NCI-H1930 (cell line): Measurements from ENCODE around the gene SLC6A6.

Source experiments
- DNase-seq, 2 experiments: peaks; one replicate each; lab custom pipeline; 2025; lab: John Stamatoyannopoulos, UW

SLC6A6 gene

DNA sequence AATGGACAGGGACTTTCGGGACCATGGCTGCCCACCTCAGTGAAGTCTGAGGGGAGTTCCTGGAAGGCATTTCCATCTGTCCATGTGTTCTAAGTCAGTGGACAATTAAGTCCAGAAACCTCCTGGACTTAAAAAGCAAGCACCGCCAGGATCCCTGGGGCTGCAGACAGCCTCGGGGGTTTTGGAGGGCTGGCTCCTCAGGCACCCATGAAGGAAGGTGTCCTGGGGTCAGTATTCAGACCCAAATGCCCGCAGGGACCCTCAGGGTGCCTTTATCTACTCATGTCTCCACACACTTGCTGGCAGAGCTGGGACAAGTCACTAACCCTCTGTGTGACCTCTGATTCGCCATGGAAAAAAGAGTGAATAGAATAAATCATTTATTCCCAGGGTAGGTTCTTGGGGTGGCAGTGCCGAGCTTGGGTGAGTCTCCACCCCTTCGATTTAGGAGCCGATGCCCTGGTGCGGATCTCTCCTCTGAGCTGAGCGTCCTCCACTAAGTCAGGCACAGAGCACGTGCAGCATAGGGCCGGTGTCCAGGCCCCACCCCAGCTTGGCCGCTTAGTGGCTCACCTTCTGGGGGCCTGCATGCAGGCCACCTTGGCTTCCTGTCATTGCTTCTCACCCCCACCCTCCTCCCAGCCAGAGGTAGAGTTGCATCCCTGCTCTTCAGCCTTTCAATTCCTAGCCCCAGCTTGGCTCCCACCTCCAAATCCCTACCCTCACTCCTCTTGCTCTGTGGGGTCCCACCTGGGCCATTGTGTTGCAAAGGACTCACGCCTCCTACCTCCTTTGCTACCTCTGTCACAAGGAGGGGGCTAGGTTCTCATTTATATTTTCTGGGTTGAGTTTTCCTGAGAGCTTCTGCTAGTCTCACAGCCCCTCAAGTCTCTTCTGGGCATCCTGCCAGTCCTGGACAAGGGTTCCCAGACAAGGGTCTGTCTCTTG is 19.9 kb downstream of the SLC6A6 start:
- DNase-seq: no peak

DNA sequence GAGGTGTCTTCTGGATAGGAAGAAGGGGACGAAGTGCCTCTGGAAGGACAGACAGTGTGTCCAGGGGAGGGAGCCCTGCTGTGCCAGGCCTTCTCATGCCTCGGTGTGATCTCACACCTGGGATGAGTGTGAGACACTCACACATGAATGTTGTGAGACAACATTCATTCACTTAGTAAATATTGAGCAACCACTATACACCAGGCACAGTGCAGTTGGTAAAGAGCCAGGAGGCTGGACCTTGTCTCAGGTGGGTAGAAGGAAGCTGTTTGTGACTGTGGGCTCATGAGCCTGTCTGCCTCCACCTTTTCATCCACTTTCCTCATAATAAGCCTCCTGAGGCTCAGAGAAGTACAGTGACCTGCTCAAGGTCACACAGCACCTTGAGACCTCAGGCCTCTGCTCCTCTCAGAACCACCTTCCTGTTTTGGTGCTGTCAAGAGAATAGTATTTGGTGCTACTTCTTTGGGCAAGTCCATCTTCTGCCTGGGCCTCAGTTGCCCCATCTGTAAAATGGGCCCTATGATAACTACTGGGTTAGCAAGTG is 20.9 kb downstream of the SLC6A6 start:
- no peak for DNase-seq

DNA sequence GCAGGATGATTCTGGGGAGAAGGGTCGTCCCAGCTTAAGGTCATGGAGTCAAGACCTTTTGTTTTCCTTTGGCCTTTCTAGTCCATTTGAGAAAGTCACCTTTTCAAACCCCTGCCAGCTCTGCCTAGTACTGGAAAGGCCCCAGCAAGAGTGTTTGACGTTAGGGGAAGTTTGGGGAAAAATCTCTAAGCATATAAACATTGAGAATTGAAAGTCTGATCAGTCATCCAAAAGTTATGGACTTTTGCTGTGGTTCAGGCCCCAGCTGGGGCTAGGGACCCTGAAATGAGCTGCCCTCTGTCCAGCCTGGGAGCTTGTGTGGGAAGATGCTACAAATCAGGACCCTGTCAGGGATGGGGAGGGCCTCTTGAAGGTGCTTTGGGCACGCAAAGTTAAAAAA is 21.6 kb downstream of the SLC6A6 start:
- DNase-seq: no peak

DNA sequence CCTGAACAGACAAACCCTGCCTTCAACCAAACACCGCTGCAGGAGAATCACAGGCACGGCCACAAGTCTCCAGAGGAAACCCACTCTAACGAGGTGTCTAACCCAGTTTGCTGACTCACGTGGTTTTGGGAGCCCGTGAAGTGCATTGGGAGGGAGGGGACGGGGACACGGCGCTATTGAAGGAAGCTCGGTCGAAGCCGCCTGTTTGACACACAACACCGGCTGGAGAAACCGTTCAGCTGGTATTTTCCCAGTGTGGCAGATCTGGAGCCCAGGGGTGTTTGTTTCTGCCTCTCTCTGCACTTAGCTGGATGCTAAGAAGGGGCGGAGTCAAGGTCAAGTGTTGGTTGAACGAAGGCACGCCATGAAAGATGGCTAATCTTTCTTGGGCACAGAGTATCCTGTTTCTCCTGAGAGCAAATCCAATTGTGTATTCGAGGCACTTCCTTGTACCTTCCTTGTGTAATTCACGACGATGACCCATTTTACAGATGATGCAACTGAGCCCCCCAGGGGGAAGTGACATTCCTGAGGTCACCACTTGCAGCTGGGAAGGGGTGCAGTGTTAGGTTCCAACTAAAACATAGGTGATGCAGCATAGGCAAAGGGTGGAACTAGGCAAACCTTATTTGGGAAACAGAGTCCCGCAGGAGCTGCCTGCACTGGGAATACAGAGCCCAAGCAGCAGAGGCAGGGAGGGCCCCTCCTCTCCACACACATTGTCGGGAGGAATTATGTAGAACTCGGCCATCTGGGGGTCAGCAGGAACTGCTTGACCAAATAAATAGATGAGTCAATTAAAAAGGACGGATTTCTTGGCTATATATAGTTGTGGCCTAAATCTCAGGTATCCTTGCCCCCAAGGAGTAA is 22.5 kb downstream of the SLC6A6 start:
- no peak for DNase-seq

DNA sequence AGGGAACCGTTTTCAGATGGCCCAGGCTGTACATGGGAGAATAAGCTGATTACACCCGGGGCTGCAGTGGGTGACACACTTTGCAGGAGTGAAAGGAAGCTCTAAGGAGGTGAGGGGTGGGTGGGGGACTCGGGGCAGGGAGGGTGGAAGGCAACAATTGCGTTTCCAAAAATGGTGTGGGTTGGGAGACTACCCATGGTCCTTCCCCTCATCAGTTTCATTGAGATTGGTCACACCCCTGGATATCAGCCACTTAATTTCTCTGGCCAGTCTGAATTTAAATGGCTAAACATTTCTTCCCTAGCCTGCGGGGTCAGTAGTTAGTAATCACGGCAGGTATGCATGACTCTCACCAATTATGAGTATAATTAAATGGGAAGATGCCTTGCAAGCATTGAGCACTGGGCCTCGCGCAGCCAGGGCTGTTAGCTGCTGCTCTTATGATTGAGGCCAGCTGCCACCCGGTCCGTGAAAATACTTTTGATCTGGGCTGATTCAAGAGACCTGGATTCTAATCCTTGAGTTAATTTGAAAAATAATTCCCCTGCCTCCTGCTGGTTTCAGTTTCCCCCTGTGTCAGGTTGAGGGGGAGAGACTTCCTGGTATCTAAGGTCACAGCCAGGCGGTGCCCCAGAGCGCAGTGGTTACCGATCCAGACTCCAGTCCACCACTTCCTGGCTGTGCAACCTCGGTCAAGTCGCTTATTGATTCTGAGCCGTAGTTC is 23.3 kb downstream of the SLC6A6 start:
- no peak for DNase-seq

DNA sequence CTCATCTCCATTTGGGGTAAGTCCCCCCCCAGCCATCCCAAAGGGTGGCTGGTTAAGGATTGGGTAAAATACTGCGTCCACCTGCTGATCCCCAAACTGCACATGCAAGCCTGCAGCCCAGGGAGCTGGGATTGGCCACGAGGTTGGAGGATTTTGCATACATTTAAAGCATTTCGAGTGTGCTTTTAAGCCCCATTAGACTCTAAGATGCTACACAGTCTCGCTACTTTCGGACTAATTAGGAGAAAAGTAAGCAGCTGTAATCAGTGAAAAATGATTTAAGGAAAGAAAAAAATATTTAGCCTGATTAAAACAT is 23.9 kb downstream of the SLC6A6 start:
- DNase-seq: no peak

DNA sequence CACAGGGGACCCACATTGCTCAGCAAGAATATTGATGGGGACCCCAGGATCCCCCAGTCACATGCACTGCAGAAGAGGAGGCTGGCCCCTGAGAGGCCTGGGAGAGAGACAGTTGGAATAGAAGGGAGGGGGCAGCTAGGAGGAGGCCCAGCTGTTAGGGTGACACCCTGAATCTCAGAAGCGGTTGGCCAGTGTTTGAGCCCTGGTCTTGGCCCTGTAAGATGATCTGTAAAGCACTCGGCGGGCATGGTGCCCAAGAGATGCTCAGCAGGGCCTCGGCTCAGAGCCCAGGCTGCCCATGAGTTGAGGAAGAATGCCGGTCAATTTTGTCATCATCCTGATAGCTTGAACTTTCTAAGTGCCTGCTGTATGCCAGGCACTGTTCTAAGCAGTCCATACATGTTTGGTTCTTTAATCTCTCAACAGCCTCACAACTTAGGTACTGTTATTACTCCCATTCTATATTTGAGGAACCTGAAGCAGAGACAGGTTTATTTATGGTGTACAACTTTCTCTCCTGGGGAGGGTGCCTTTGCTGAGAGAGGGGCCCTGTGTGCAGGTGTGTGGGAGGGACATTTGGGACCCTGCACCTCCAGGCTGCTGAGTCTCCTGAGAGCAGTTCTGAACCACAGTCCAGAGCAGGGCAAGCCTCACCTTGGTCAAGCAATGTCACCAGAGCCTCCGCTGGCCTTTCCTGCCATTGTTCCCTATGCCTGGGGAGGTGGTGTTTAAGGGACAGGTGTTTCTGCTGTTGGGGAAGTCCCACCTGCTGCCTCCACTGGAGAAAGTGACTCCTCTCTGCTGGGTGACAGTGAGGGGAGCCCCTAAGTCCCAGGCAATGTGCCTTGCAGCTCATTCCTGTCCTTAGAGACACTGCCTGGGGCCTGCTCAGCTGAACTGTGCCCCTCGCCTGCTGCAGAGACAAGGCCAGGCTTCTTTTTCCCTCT is 26.0 kb downstream of the SLC6A6 start:
- no peak for DNase-seq

DNA sequence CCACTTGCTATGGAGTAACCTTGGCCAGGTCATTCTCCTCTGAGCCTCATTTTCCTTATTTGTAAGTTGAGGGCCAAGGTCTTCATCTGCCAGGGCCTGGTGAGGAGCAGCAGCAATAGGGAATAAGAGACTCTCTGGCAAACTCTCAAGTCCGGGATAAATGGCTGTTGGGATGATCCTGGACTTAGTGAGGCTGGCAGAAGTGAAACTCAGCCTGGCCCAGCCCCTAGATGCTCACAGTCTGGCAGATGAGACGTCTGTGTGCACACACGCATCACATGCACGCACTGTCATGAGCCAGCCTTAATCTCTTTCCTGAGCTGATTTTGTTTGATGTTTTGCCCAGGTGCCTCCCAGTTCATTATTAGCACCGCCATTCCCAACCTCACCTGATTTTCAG is 26.8 kb downstream of the SLC6A6 start:
- no peak for DNase-seq

DNA sequence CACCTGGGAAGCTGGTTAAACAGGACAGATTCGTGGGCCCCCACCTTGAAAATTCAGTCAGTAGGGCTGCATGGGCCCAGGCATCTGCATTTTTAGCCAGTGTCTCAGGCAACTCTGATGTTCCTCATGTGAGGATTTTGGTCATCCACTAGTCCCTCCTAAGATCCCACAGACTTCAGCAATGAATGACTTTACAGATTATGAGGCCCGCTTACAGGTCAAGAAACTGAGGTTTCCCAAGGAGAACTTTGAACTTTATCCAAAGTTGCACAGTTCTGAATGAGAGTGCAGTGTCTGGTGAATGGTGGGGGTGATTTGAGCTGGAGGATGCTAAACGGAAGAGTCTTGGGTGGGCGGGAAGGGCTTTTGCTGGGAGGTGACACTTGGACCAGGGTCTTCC is 27.2 kb downstream of the SLC6A6 start:
- DNase-seq: no peak

DNA sequence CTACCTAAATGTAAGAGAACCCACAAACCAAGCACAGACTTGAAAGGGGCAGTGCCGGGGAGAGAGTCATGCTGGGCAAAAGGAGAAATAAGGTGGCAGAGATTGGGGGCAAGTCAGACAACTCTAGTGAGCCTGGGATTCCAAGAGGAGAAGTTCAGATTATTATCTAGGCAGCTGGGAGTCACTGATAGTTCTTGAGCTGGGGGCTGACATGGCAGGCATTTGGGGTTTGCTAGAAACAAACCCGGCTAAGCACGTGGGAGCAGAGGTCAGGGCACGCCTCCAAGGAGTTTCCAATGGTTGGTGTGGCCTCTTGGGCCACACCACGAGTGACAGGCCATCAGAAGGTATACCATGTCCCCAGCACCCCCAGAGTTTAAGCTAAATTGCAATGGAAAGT is 27.6 kb downstream of the SLC6A6 start:
- DNase-seq: no peak

DNA sequence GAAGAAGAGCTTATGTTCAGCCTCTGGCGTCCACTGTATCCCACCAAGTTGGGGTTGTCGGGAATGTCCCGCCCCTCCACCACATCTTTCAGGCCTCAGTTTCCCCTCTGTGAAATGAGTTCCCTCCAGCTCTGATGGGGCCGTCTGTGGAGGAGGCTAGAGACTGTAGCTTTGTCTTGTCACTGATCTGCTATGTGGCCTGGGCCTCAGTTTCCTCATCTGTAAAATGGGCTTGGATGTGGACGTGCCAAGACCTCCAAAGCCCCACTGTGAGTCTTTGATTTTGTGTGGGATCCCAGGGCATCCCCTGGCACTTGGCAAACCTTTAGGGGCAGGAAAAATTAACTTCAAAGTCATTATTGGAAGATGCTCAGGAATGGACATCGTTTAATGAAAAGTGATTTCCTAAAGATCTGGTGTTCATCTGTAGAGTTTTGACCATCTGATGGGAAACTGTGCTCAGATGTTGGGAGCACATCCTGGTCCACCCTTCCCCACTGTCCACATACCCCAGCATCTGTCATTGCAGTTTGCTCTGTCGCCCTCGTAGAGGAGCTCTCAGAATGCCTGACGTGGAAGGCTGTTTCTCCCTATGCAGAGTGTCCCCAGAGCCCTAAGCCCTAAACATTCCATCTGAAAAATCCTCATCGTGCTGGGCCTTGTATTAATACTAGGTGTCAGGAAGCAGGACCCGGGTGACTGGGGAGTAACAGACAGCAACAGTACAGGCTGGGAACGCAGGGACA is 28.5 kb downstream of the SLC6A6 start:
- no peak for DNase-seq

DNA sequence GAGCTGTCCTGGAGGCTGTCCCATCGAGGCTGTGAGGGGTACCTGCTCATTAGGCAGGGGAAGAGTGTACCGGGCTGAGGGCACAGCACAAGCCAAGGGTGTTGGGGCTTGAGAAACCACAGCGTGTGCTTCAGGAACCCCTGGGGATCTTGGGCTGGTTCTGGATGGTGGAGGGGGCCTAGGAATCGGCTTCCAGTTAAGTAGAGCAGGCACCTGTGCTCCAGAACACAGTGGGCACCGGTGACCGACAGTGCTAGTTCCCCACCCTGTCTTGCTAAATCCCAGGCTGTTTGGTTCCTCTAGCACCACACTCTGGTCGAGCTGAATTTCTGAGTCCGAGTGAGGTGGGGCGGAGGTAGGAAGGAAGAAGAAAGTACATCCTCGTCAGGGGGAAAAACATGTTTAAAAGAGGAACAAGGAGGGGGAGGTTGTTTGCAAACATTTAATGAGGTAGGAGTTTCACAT is 29.1 kb downstream of the SLC6A6 start:
- DNase-seq: no peak

DNA sequence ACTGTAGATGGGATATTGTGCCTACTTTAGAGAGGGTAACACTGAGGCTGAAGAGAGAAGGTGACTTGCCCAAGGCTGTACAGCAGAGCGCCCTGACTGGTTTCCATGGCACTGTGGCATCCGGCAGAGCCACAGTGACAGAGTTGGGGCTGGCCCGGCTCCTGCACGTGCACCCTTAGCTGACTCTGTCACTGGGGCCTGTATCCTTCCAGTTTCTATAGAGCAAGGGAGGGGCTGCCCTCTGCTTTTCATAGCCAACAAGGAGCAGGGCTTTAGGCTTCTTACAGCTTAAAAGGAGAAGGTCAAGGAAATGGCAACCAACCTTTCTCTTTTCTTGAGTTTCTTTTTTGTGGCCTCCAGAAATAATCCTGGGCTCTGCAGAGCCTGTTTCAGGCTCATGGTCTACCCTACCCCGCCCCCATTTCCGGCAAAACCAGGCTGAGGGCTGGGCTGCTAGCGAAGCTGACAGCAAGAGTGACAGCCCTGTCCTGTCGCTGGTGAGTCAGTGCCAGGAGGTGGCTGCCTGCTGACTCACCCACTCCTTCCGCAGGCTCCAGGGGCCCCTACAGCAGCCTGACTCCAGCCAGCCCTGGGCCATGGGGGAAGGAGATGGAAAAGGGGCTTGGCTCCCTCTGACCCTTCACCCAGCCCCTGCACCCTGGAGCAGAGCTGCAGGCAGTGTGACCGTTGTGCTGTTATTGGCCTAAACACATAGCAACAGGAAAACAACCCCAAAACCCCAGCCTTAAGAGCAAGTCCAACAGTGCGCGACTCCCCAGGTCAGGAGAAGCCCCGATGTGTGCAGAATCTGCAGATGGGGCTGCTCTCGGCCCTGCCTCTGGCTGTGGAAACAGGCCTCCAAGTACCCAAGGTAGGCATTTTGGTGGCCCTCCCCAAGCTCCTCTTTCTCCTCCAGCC is 29.8 kb downstream of the SLC6A6 start:
- DNase-seq: no peak

DNA sequence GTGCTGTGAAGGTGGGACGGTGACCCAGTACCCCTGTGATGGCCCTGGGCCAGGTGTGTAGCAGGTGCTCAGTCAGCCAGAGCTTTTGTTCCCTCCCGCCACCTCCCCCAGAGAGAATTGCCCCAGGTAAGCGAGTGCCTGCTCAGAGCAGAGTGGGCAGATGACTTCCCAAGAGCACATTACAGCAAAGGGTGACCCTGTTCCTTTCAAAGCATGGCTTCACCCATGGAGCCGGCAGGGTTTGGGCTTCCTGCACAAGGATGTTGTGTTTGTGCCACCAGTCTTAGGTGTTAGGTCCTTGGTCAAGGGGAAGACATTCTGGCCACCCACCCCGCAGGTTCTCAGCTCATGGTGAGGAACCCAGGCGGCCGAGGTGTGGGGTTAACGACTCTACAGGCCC is 30.7 kb downstream of the SLC6A6 start:
- no peak for DNase-seq

DNA sequence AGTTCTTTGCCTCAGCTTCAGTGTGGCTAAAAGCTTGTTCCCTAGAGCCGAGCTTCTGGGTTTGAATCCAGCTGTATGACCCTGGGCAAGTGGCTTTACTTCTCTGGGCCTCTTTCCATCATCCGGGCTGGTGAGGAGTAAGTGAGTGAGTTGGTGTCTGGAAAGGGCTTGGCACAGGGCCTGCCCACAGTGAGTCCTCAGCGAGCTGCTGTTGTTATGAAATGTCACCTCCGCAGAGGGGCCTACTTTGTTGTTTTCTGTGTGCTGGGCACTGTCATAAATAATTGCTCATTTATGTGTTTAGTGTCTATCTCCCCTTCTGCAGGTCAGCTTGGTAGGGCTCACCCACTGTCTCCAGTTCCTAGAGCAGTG is 31.7 kb downstream of the SLC6A6 start:
- no peak for DNase-seq

DNA sequence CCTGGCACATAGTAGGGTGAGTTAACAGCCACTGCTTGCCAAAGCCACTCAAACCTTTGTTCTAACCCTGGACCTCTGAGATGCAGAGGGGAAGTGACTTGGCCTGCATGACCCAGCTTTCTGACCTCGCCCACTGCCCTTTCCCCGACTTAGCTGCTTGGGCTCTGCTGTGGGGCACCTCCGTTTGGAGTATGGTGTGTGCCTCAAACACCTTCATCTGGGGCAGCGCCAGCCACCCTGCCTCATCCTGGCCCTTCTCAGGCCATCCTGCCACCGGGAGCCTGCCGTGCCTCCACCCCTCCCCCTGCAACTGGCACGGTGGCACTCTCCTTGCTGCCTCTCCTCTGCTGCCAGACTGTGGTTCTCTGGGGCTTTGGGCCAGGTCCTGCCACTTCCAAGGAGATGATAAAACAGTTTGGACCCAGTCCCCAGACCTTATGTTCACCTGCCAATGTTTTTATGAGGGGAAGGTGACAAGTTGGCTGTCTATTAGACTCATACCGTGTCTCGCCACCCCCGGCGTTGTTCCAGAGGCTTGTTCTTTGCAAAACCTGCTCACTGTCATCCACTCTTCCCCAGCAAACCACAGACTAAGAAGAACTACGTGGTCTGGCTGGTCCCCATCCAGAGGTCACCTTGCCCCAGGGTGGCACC is 32.2 kb downstream of the SLC6A6 start:
- DNase-seq: no peak

DNA sequence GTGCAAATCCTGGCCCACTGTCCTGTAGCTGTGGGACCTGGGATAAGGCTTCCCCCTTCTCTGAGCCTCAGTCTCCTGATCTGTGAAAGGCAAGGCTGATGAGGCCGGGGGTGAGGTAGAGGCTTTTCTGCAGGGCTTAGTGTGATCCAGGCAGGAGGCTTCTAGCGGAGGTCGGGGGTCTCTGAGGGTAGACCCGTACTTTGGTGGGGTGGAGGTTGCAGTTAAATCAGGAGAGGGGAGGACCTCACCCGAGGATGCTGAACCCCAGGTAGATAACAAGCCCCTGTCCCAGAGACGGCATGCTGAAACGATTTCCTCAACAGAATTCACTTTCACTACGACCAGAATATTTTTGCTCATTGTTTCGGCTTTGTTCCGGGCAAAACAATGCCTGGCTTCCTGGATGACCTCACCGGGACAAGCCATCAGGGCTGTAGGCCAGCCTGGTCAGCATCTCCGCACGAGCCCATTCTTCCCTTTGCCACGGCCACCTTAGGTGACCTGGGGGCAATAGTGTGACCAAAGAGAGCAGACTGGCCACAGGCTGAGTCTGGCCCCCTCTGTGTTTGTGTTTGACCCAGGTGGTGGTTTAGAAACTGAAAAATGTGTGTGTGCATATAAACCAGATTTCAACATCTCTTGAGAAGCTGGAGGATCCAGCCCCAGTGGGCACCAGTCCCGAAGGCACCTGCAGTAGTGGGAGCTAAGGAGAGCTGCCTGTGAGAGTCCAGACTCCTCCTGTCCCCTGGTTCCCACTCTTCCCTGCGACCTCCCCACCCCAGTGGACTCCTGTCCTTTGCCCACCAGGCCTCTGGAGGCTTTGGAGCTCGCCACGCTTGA is 33.0 kb downstream of the SLC6A6 start:
- DNase-seq: no peak

DNA sequence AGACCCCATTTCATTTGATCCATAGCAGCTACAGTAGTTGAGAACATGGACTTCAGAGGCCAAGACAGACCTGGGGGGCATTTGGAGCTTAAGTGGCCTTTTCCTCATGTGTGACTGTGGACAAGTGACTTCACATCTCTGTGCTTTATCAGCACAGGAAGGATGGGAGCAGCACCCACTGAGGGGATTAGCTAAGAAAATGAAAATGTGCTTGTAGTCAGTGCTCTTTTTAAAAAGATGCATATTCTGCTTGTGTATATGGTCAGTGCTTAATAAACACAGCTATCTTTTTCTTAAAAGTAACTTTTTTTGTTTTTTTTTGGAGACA is 34.5 kb downstream of the SLC6A6 start:
- DNase-seq: no peak
